ENCODE data around the gene KRTAP3-3. TPM values are rescaled to one million over a fixed set of nuclear protein-coding genes. Genes with fewer than 3 reads are reported as not detected.

The KRTAP3-3 gene
- total and polyA plus RNA-seq, 7 donors: not detected

DNA sequence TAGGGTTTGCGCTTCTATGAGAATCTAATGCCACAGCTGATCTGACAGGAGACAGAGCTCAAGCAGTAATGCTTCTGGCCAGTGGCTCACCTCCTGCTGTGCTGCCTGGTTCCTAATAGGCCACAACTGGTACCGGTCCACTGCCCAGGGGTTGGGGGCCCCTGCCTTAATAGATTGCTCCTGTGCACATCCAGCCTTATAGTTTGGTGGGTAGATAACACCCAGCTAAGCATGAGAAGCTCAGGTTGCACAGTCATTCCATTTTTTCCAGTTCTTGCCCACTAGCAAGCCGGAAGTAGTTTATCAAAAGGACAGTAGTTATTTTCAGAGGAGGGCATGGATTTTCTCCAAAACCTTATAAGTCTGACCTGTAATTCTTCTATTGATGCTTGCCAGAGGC is 25.5 kb upstream of the KRTAP3-3 start:
- Histone ChIP-seq H3K4me1 (no peaks in the 10 kb centered on the region), H3K36me3 (ENCODE audit: insufficient read depth in 1 of 2, low read depth in 1 of 2) (no peaks in the 10 kb centered on the region), H3K4me3 (no peak overlapping the region), H3K27me3 (ENCODE audit: insufficient read depth in 3 of 3, low read length in 2 of 3) (no peaks in the 10 kb centered on the region), H3K9me3 (no peaks in the 10 kb centered on the region), H3K27ac (no peak overlapping the region)
- TF ChIP-seq, protein P1, sequence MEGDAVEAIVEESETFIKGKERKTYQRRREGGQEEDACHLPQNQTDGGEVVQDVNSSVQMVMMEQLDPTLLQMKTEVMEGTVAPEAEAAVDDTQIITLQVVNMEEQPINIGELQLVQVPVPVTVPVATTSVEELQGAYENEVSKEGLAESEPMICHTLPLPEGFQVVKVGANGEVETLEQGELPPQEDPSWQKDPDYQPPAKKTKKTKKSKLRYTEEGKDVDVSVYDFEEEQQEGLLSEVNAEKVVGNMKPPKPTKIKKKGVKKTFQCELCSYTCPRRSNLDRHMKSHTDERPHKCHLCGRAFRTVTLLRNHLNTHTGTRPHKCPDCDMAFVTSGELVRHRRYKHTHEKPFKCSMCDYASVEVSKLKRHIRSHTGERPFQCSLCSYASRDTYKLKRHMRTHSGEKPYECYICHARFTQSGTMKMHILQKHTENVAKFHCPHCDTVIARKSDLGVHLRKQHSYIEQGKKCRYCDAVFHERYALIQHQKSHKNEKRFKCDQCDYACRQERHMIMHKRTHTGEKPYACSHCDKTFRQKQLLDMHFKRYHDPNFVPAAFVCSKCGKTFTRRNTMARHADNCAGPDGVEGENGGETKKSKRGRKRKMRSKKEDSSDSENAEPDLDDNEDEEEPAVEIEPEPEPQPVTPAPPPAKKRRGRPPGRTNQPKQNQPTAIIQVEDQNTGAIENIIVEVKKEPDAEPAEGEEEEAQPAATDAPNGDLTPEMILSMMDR (IDR thresholded peaks at IDR 0.05): no peak
- 88 to 90% (median 90%) methylated on average over 3 of the region's 3 CpGs for WGBS, 3 donors
- intact Hi-C loops (cut with DNase I): no loop called here
- ATAC-seq: no peak
- no peak for DNase-seq

- no peak overlapping the region for H3K4me3 ChIP-seq
- intact Hi-C loops (cut with DNase I): no loop called here
- 77 to 85% (median 82%) methylated on average over 3 of the region's 3 CpGs for WGBS, 3 donors
- TF ChIP-seq, protein P1 (IDR thresholded peaks at IDR 0.05): no peak
- DNase-seq (no peak), ATAC-seq (no peak)
- H3K36me3 ChIP-seq (ENCODE audit: insufficient read depth in 1 of 2, low read depth in 1 of 2): no peaks in the 10 kb centered on the region
- H3K27ac ChIP-seq: no peak overlapping the region
- H3K4me1 ChIP-seq: no peaks in the 10 kb centered on the region
- no peaks in the 10 kb centered on the region for H3K9me3 ChIP-seq
- H3K27me3 ChIP-seq (ENCODE audit: insufficient read depth in 3 of 3, low read length in 2 of 3): no peaks in the 10 kb centered on the region
These were observed 24.6 kb upstream of the KRTAP3-3 start for GRCh38 chr17:41018541-41018940.

- Histone ChIP-seq H3K27me3 (ENCODE audit: insufficient read depth in 3 of 3, low read length in 2 of 3) (no peaks in the 10 kb centered on the region), H3K4me3 (no peak overlapping the region), H3K4me1 (no peaks in the 10 kb centered on the region), H3K9me3 (no peaks in the 10 kb centered on the region), H3K27ac (no peak overlapping the region), H3K36me3 (ENCODE audit: insufficient read depth in 1 of 2, low read depth in 1 of 2) (no peaks in the 10 kb centered on the region)
- ATAC-seq (no peak), DNase-seq (no peak)
- 83 to 87% (median 83%) methylated on average over 13 of the region's 13 CpGs for WGBS, 3 donors
- TF ChIP-seq, protein P1 (IDR thresholded peaks at IDR 0.05): no peak
- intact Hi-C loops (cut with DNase I): no loop called here
These were observed 22.7 kb upstream of the KRTAP3-3 start for GRCh38 chr17:41016578-41017215.

GRCh38 chr17:41015454-41015853 is 21.5 kb upstream of the KRTAP3-3 start:
- Histone ChIP-seq H3K4me1 (no peaks in the 10 kb centered on the region), H3K4me3 (no peak overlapping the region), H3K9me3 (no peaks in the 10 kb centered on the region), H3K36me3 (ENCODE audit: insufficient read depth in 1 of 2, low read depth in 1 of 2) (no peaks in the 10 kb centered on the region), H3K27me3 (ENCODE audit: insufficient read depth in 3 of 3, low read length in 2 of 3) (peaks cover 0 to 4% (median 0%) of the 10 kb centered on the region in 3 donors), H3K27ac (no peak overlapping the region)
- DNase-seq (no peak), ATAC-seq (no peak)
- intact Hi-C loops (cut with DNase I): no loop called here
- TF ChIP-seq, protein P1 (IDR thresholded peaks at IDR 0.05): no peak
- WGBS, 3 donors: 65 to 68% (median 67%) methylated on average over 7 of the region's 7 CpGs

GRCh38 chr17:41013606-41014005 is 19.6 kb upstream of the KRTAP3-3 start:
- no peaks in the 10 kb centered on the region for H3K9me3 ChIP-seq
- no peak overlapping the region for H3K27ac ChIP-seq
- H3K4me3 ChIP-seq: no peak overlapping the region
- intact Hi-C loops (cut with DNase I): no loop called here
- H3K4me1 ChIP-seq: no peaks in the 10 kb centered on the region
- H3K27me3 ChIP-seq (ENCODE audit: insufficient read depth in 3 of 3, low read length in 2 of 3): peaks cover 0 to 4% (median 0%) of the 10 kb centered on the region in 3 donors
- 6 to 10% (median 7%) methylated on average over 1 of the region's 1 CpG for WGBS, 3 donors
- ATAC-seq (peak in 3 of 4 donors; percentile 44 to 65 (median 61)), DNase-seq (no peak)
- H3K36me3 ChIP-seq (ENCODE audit: insufficient read depth in 1 of 2, low read depth in 1 of 2): no peaks in the 10 kb centered on the region
- TF ChIP-seq, protein P1 (IDR thresholded peaks at IDR 0.05): no peak

Data from psoas muscle (tissue), 8 donors.